Measurements from ENCODE around the gene FUNDC1.

FUNDC1 gene

GRCh38 chrX:44572340-44572938 is 29.8 kb upstream of the FUNDC1 start:
- Histone ChIP-seq H3K9me2 (replicated peaks; ENCODE audit: insufficient read depth, low read length) (no peaks in the 10 kb centered on the region), H3K27ac (ENCODE audit: low read depth, low read length) (no peak overlapping the region), H3K9me3 (ENCODE audit: insufficient read depth, low read length) (no peaks in the 10 kb centered on the region), H3K4me2 (ENCODE audit: low read depth, low read length, poor library complexity, severe bottlenecking) (no peak overlapping the region), H3F3A (ENCODE audit: insufficient read depth) (no peaks in the 10 kb centered on the region), H3K27me3 (ENCODE audit: low read length) (no peaks in the 10 kb centered on the region), H4K20me1 (ENCODE audit: low read depth, low read length) (no peaks in the 10 kb centered on the region), H3K79me2 (ENCODE audit: insufficient read depth, low read length) (no peaks in the 10 kb centered on the region), H3K4me3 (ENCODE audit: insufficient read depth, low read length, poor library complexity, severe bottlenecking) (no peak overlapping the region), H2AFZ (ENCODE audit: low read depth, low read length, severe bottlenecking) (no peak overlapping the region), H3K9ac (ENCODE audit: low read length) (no peak overlapping the region), H3K36me3 (ENCODE audit: low read length) (no peaks in the 10 kb centered on the region)
- no peak for TF ChIP-seq EZH2phosphoT487 (conservative IDR thresholded peaks at IDR 0.05; ENCODE audit: low read length)
- TF ChIP-seq CTCF (IDR thresholded peaks at IDR 0.05; ENCODE audit: insufficient read depth, low read length, poor library complexity, severe bottlenecking) = no peak

GRCh38 chrX:44570522-44570921 is 27.9 kb upstream of the FUNDC1 start:
- H3K27ac ChIP-seq (ENCODE audit: low read depth, low read length) = no peak overlapping the region
- H3K9me2 ChIP-seq (replicated peaks; ENCODE audit: insufficient read depth, low read length) = no peaks in the 10 kb centered on the region
- no peak overlapping the region for H3K4me3 ChIP-seq (ENCODE audit: insufficient read depth, low read length, poor library complexity, severe bottlenecking)
- no peak for TF ChIP-seq EZH2phosphoT487 (conservative IDR thresholded peaks at IDR 0.05; ENCODE audit: low read length)
- TF ChIP-seq CTCF (IDR thresholded peaks at IDR 0.05; ENCODE audit: insufficient read depth, low read length, poor library complexity, severe bottlenecking) = no peak
- H3K27me3 ChIP-seq (ENCODE audit: low read length) = no peaks in the 10 kb centered on the region
- H2AFZ ChIP-seq (ENCODE audit: low read depth, low read length, severe bottlenecking) = no peak overlapping the region
- no peak overlapping the region for H3K4me2 ChIP-seq (ENCODE audit: low read depth, low read length, poor library complexity, severe bottlenecking)
- no peaks in the 10 kb centered on the region for H4K20me1 ChIP-seq (ENCODE audit: low read depth, low read length)
- H3K79me2 ChIP-seq (ENCODE audit: insufficient read depth, low read length) = no peaks in the 10 kb centered on the region
- H3K9me3 ChIP-seq (ENCODE audit: insufficient read depth, low read length) = no peaks in the 10 kb centered on the region
- H3K9ac ChIP-seq (ENCODE audit: low read length) = no peak overlapping the region
- no peaks in the 10 kb centered on the region for H3K36me3 ChIP-seq (ENCODE audit: low read length)
- H3F3A ChIP-seq (ENCODE audit: insufficient read depth) = no peaks in the 10 kb centered on the region

- Histone ChIP-seq H4K20me1 (ENCODE audit: low read depth, low read length) (no peaks in the 10 kb centered on the region), H3K9me3 (ENCODE audit: insufficient read depth, low read length) (no peaks in the 10 kb centered on the region), H3K27ac (ENCODE audit: low read depth, low read length) (no peak overlapping the region), H2AFZ (ENCODE audit: low read depth, low read length, severe bottlenecking) (no peak overlapping the region), H3F3A (ENCODE audit: insufficient read depth) (no peaks in the 10 kb centered on the region), H3K36me3 (ENCODE audit: low read length) (no peaks in the 10 kb centered on the region), H3K4me2 (ENCODE audit: low read depth, low read length, poor library complexity, severe bottlenecking) (no peak overlapping the region), H3K79me2 (ENCODE audit: insufficient read depth, low read length) (no peaks in the 10 kb centered on the region), H3K27me3 (ENCODE audit: low read length) (no peaks in the 10 kb centered on the region), H3K9ac (ENCODE audit: low read length) (no peak overlapping the region), H3K4me3 (ENCODE audit: insufficient read depth, low read length, poor library complexity, severe bottlenecking) (no peak overlapping the region), H3K9me2 (replicated peaks; ENCODE audit: insufficient read depth, low read length) (no peaks in the 10 kb centered on the region)
- no peak for TF ChIP-seq CTCF (IDR thresholded peaks at IDR 0.05; ENCODE audit: insufficient read depth, low read length, poor library complexity, severe bottlenecking)
- TF ChIP-seq EZH2phosphoT487 (conservative IDR thresholded peaks at IDR 0.05; ENCODE audit: low read length) = no peak
Observed at GRCh38 chrX:44569122-44569521, 26.5 kb upstream of the FUNDC1 start.
